ENCODE measurements around the gene MCM9. TPM values are rescaled to one million over a fixed set of nuclear protein-coding genes. Genes with fewer than 3 reads are reported as not detected.
A peak's percentile ranks its signal among the peaks of the same experiment; 100 is the strongest.

Gene MCM9
- total RNA-seq, 2 experiments from 2014 or later: 16.3 to 16.4 TPM

DNA sequence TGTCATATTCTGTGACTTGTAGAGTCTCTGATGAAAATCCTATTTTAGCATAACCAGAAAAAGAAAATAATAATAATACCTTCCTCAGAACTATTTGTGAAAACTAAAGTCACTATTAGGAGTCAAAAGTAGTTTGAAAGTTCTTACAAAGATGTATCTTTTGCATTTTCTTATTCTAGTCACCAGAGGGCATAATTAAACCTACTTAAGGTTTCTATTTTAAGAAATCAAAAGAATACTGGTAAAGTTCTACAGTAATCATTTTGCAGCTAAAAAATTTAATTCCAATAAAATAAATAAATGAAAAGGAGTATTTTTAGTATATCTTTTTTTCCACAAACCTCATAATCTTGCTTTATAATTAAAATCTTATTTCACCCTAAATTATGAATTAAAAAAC is 28.0 kb upstream of the MCM9 start:
- no peak for DNase-seq
- Mint-ChIP-seq H3K27me3 (ENCODE audit: low read depth) (no peaks in the 10 kb centered on the region), H3K9me3 (no peaks in the 10 kb centered on the region), H3K4me1 (ENCODE audit: low read depth) (peaks cover 4% of the 10 kb centered on the region), H3K36me3 (ENCODE audit: low read depth) (no peaks in the 10 kb centered on the region), H3K4me3 (no peak overlapping the region), H3K27ac (no peak overlapping the region)
- CTCF ChIA-PET: interaction anchor here (0.8 to 3.7 kb wide), 9 partner anchors 66 to 166 kb away, joined by 3 to 61 read pairs (median 5); no protein-coding TSS in a partner anchor
- intact Hi-C loops (cut with micrococcal nuclease): loop anchor here (1.0 to 2.0 kb wide), 2 partner anchors 68 to 147 kb away; partner anchors contain the start of gene ASF1A

DNA sequence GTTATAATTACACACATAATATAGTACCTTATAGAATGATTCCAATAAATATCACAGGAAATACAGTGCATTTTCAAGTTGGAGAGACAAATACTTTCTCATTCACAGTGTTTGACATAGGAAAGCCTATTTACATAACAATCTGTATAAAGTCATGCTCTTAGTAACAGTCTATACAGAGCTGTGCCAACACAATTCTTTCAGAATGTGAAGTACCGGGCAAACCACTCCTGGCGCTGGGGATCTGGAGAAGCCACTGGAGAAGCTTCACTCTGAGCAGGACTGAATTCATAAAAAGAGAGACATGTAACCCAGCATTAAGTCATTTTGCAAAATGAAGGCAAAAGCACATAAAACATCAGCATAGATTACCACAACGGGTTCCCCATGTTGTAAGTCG is 24.9 kb upstream of the MCM9 start:
- CTCF ChIA-PET: interaction anchor here (0.9 kb wide), 1 partner anchor 151 kb away, joined by 4 read pairs; no protein-coding TSS in a partner anchor
- H3K36me3 Mint-ChIP-seq (ENCODE audit: low read depth): no peaks in the 10 kb centered on the region
- H3K9me3 Mint-ChIP-seq: no peaks in the 10 kb centered on the region
- intact Hi-C loops (cut with micrococcal nuclease): no loop called here
- H3K4me3 Mint-ChIP-seq: no peak overlapping the region
- no peak overlapping the region for H3K27ac Mint-ChIP-seq
- no peaks in the 10 kb centered on the region for H3K27me3 Mint-ChIP-seq (ENCODE audit: low read depth)
- no peak for DNase-seq
- H3K4me1 Mint-ChIP-seq (ENCODE audit: low read depth): peaks cover 4% of the 10 kb centered on the region

DNA sequence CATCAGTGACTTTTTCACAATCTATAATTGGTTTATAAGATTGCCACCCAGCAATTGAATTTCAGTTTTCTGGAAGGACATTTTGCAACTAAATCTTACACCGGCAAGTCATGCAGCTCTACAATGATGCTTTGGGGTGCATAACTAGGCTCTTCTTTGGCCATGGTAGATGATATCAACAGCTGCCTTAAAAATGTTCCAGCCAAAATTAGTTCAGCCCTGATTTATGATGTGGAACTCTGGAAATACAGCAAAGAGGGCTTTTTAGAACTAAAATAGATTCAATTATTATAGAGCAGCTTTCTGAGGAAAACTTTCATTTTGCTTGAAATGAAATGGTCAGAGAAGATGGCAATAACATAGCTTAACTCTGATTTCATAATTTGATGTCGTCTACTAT is 18.4 kb upstream of the MCM9 start:
- H3K4me1 Mint-ChIP-seq (ENCODE audit: low read depth): no peaks in the 10 kb centered on the region
- no peak overlapping the region for H3K27ac Mint-ChIP-seq
- no peaks in the 10 kb centered on the region for H3K36me3 Mint-ChIP-seq (ENCODE audit: low read depth)
- H3K27me3 Mint-ChIP-seq (ENCODE audit: low read depth): no peaks in the 10 kb centered on the region
- no peak for DNase-seq
- CTCF ChIA-PET: interaction anchor here (0.6 to 2.0 kb wide), 5 partner anchors 11 to 176 kb away, joined by 3 to 6 read pairs (median 3); no protein-coding TSS in a partner anchor
- no peak overlapping the region for H3K4me3 Mint-ChIP-seq
- peaks cover 5% of the 10 kb centered on the region for H3K9me3 Mint-ChIP-seq
- intact Hi-C loops (cut with micrococcal nuclease): no loop called here

DNA sequence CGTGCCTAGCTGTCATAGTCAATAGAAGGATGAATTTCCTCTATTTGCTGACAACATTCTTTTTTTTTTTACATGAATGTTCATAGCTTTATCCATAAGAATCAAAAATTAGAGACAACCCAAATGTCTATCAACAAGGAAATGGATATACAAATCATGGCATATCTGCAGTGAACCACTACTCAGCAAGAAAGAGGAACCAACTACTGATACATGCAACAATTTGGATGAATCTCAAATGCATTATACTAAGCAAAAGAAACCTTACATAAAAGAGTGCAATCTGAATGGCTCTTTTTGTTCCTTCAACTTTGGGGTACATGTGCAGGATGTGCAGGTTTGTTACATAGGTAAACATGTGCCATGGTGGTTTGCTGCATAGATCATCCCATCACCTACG is 17.7 kb upstream of the MCM9 start:
- H3K36me3 Mint-ChIP-seq (ENCODE audit: low read depth): no peaks in the 10 kb centered on the region
- DNase-seq: no peak
- no peaks in the 10 kb centered on the region for H3K4me1 Mint-ChIP-seq (ENCODE audit: low read depth)
- intact Hi-C loops (cut with micrococcal nuclease): no loop called here
- peaks cover 5% of the 10 kb centered on the region for H3K9me3 Mint-ChIP-seq
- no peak overlapping the region for H3K27ac Mint-ChIP-seq
- H3K4me3 Mint-ChIP-seq: no peak overlapping the region
- H3K27me3 Mint-ChIP-seq (ENCODE audit: low read depth): no peaks in the 10 kb centered on the region
- CTCF ChIA-PET: interaction anchor here (1.2 to 2.0 kb wide), 2 partner anchors 158 to 176 kb away, joined by 3 to 6 read pairs; no protein-coding TSS in a partner anchor

DNA sequence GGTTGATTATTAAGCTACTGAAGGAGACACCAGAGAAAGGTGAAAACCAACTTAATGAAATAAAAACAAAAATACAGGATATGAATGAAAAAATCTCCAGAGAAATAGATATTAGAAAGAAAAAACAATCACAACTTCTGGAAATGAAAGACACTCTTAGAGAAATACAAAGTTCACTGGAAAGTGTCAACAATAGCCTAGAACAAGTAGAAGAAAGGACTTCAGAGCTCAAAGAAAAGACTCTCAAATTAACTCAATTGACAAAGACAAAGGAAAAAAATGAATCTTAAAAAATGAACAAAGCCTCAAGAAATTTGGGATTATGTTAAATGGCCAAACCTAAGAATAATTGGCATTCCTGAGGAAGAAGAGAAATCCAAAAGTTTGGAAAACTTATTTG is 10.3 kb upstream of the MCM9 start:
- intact Hi-C loops (cut with micrococcal nuclease): no loop called here
- no peak for DNase-seq
- Mint-ChIP-seq H3K27ac (no peak overlapping the region), H3K36me3 (ENCODE audit: low read depth) (peaks cover 10% of the 10 kb centered on the region), H3K9me3 (peaks cover 46% of the 10 kb centered on the region), H3K27me3 (ENCODE audit: low read depth) (no peaks in the 10 kb centered on the region), H3K4me3 (no peak overlapping the region), H3K4me1 (ENCODE audit: low read depth) (no peaks in the 10 kb centered on the region)
- CTCF ChIA-PET: no interaction called here

DNA sequence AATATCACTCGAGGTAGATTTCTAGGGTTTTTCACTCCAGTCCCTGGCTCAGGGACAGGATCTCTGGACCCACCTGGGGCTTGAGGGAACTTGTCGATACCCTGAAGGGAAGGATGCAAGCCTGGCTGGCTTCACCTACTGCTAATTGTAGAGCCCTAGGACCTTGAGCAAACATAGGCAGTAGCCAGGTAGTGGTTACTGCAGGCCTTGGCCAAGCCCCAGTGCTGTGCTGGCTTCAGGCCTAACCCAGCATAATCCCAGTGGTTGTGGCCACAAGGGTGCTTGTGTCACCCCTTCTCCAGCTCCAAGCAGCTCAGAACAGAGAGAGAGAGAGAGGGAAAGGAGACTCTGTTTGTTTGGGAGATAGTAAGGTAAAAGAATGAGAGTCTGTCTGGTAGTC is 5.8 kb upstream of the MCM9 start:
- Mint-ChIP-seq H3K36me3 (ENCODE audit: low read depth) (peaks cover 30% of the 10 kb centered on the region), H3K9me3 (peaks cover 34% of the 10 kb centered on the region), H3K4me1 (ENCODE audit: low read depth) (peaks cover 6% of the 10 kb centered on the region), H3K4me3 (no peak overlapping the region), H3K27me3 (ENCODE audit: low read depth) (no peaks in the 10 kb centered on the region), H3K27ac (no peak overlapping the region)
- DNase-seq: no peak
- intact Hi-C loops (cut with micrococcal nuclease): no loop called here
- CTCF ChIA-PET: no interaction called here

- peaks cover 24% of the 10 kb centered on the region for H3K9me3 Mint-ChIP-seq
- H3K4me3 Mint-ChIP-seq: no peak overlapping the region
- CTCF ChIA-PET: interaction anchor here (1.0 kb wide), 1 partner anchor 190 kb away, joined by 3 read pairs; no protein-coding TSS in a partner anchor
- DNase-seq: no peak
- intact Hi-C loops (cut with micrococcal nuclease): no loop called here
- H3K27ac Mint-ChIP-seq: no peak overlapping the region
- peaks cover 30% of the 10 kb centered on the region for H3K36me3 Mint-ChIP-seq (ENCODE audit: low read depth)
- H3K4me1 Mint-ChIP-seq (ENCODE audit: low read depth): peaks cover 12% of the 10 kb centered on the region
- H3K27me3 Mint-ChIP-seq (ENCODE audit: low read depth): no peaks in the 10 kb centered on the region
Observed at GRCh38 chr6:118939683-118940082, 4.7 kb upstream of the MCM9 start.

DNA sequence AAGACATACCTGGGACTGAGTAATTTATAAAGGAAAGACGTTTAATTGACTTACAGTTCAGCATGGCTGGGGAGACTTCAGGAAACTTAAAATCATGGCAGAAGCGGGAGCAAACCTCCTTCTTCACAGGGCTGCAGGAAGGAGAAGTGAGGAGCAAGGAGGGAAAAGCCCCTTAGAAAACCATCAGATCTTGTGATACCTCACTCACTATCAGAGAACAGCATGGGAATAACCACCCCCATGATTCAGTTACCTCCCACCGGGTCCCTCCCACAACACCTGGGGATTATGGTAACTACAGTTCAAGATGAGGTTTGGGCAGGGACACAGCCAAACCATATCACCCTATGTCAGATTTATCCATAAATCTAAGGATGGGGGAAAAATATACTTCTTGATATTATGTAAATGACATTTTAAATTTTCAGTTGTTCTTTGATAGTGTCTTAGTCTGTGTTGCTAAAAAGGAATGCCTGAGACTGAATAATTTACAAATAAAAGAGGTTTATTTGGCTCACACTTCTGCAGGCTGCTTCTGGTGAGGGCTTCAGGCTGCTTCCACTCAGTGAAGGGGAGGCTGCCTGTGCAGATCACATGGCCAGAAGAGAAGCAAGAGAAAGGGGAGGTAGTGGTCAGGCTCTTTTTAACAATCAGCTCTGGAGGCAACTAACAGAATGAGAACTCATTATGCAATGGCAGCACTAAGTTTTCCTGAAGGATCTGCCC is 1.2 kb upstream of the MCM9 start:
- Mint-ChIP-seq H3K36me3 (ENCODE audit: low read depth) (peaks cover 28% of the 10 kb centered on the region), H3K4me3 (no peak overlapping the region), H3K9me3 (peaks cover 6% of the 10 kb centered on the region), H3K27ac (no peak overlapping the region), H3K27me3 (ENCODE audit: low read depth) (no peaks in the 10 kb centered on the region), H3K4me1 (ENCODE audit: low read depth) (peaks cover 29% of the 10 kb centered on the region)
- intact Hi-C loops (cut with micrococcal nuclease): loop anchor here (1.0 to 2.0 kb wide), 5 partner anchors 91 to 1261 kb away; partner anchors contain the start of genes CEP85L and NUS1
- CTCF ChIA-PET: no interaction called here
- no peak for DNase-seq

GRCh38 chr6:118935331-118935668 is 341 bp upstream of the MCM9 start:
- intact Hi-C loops (cut with micrococcal nuclease): loop anchor here (1.0 to 2.0 kb wide), 5 partner anchors 90 to 1260 kb away; partner anchors contain the start of genes CEP85L and NUS1
- Mint-ChIP-seq H3K9me3 (peaks cover 6% of the 10 kb centered on the region), H3K4me1 (ENCODE audit: low read depth) (peaks cover 29% of the 10 kb centered on the region)

GRCh38 chr6:118933855-118934460 is 1.0 kb downstream of the MCM9 start:
- Mint-ChIP-seq H3K27me3 (ENCODE audit: low read depth) (no peaks in the 10 kb centered on the region), H3K4me1 (ENCODE audit: low read depth) (peaks cover 29% of the 10 kb centered on the region), H3K27ac (peak overlapping the region; percentile 78), H3K36me3 (ENCODE audit: low read depth) (peaks cover 29% of the 10 kb centered on the region), H3K9me3 (peaks cover 6% of the 10 kb centered on the region), H3K4me3 (peak overlapping the region; percentile 87)
- CTCF ChIA-PET: no interaction called here
- intact Hi-C loops (cut with micrococcal nuclease): loop anchor here (1.0 to 2.0 kb wide), 5 partner anchors 40 to 1259 kb away; partner anchors contain the start of genes ASF1A, CEP85L and NUS1
- DNase-seq: no peak

More at GRCh38 chr6:118935331-118935668, 341 bp upstream of the MCM9 start:
- H3K36me3 Mint-ChIP-seq (ENCODE audit: low read depth): peaks cover 34% of the 10 kb centered on the region
- peak overlapping the region; percentile 90 for H3K27ac Mint-ChIP-seq
- peak overlapping the region; percentile 87 for H3K4me3 Mint-ChIP-seq
- no peak for DNase-seq
- CTCF ChIA-PET: no interaction called here
- no peaks in the 10 kb centered on the region for H3K27me3 Mint-ChIP-seq (ENCODE audit: low read depth)

DNA sequence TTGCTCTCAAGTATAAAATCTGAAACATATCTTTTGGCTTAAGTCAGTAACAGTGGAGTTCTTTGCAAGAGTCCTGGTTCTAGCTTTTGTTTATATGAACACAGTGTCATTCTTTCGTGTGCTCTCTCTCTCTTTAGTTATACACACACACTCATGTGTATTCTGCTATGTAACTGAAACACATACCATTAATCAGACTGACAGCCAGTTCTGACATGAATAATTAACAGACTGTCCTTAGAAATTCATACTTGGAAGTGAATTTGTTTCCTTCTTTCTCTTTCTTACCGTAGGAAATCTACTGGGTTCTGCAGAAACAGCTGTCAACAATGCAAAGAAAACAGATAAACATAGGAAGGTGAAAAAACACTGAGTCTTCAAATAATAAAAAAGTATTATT is 2.5 kb downstream of the MCM9 start:
- intact Hi-C loops (cut with micrococcal nuclease): no loop called here
- H3K27ac Mint-ChIP-seq: no peak overlapping the region
- no peak for DNase-seq
- peaks cover 23% of the 10 kb centered on the region for H3K36me3 Mint-ChIP-seq (ENCODE audit: low read depth)
- peaks cover 33% of the 10 kb centered on the region for H3K4me1 Mint-ChIP-seq (ENCODE audit: low read depth)
- H3K27me3 Mint-ChIP-seq (ENCODE audit: low read depth): no peaks in the 10 kb centered on the region
- H3K9me3 Mint-ChIP-seq: peaks cover under 1% of the 10 kb centered on the region
- CTCF ChIA-PET: no interaction called here
- no peak overlapping the region for H3K4me3 Mint-ChIP-seq

GRCh38 chr6:118931436-118931835 is 3.5 kb downstream of the MCM9 start:
- no peak for DNase-seq
- intact Hi-C loops (cut with micrococcal nuclease): no loop called here

More at GRCh38 chr6:118931436-118931835, 3.5 kb downstream of the MCM9 start:
- no peaks in the 10 kb centered on the region for H3K9me3 Mint-ChIP-seq
- no peak overlapping the region for H3K27ac Mint-ChIP-seq
- H3K27me3 Mint-ChIP-seq (ENCODE audit: low read depth): no peaks in the 10 kb centered on the region
- H3K4me3 Mint-ChIP-seq: no peak overlapping the region
- H3K4me1 Mint-ChIP-seq (ENCODE audit: low read depth): peaks cover 31% of the 10 kb centered on the region
- CTCF ChIA-PET: no interaction called here
- H3K36me3 Mint-ChIP-seq (ENCODE audit: low read depth): peaks cover 23% of the 10 kb centered on the region

Data from activated naive CD4-positive, alpha-beta T cell treated with anti-CD3 and anti-CD28 coated beads for 36 hours (primary cell).